Hepatocyte (in vitro differentiated cells): ENCODE results near the gene ZNF610. TPM values are rescaled to one million over a fixed set of nuclear protein-coding genes. Genes with fewer than 3 reads are reported as not detected.
A peak's percentile ranks its signal among the peaks of the same experiment; 100 is the strongest.
"Not testable (repeated sequence)": the region's sequence is repeated elsewhere in the genome, so short reads cannot be mapped to it uniquely, and the experiment has no call there.

Experiments
- DNase-seq: peaks from one replicate; pipeline ENCODE4 v3.0.0-alpha.2; 2016; ENCODE audit warnings: low spot score
- H2AFZ ChIP-seq: fragments of 200-600 bp; sonication (generic); 2 replicates; pipeline ENCODE4 v1.6.0; 2016; ENCODE audit warnings: antibody characterized with exemption, mild to moderate bottlenecking
- H3K27ac ChIP-seq: fragments of 200-600 bp; sonication (generic); 2 replicates; pipeline ENCODE4 v1.5.1; 2016; ENCODE audit warnings: mild to moderate bottlenecking
- H3K27me3 ChIP-seq: fragments of 200-600 bp; sonication (generic); 2 replicates; pipeline ENCODE4 v1.6.1; 2016
- H3K36me3 ChIP-seq: fragments of 200-600 bp; sonication (generic); replicated peaks from 2 replicates; pipeline ENCODE4 v1.5.1; 2016; ENCODE audit warnings: low read depth; ENCODE audit not compliant: insufficient read depth
- H3K4me1 ChIP-seq: fragments of 200-600 bp; sonication (generic); 2 replicates; pipeline ENCODE4 v1.5.1; 2016; ENCODE audit warnings: mild to moderate bottlenecking, moderate library complexity; ENCODE audit not compliant: insufficient read depth
- H3K4me2 ChIP-seq: fragments of 200-600 bp; sonication (generic); 2 replicates; pipeline ENCODE4 v1.6.0; 2016
- H3K4me3 ChIP-seq: fragments of 200-600 bp; sonication (generic); 2 replicates; pipeline ENCODE4 v1.5.1; 2016; ENCODE audit warnings: mild to moderate bottlenecking
- H3K79me2 ChIP-seq: fragments of 200-600 bp; sonication (generic); 2 replicates; pipeline ENCODE4 v1.6.0; 2017; ENCODE audit warnings: mild to moderate bottlenecking
- H3K9me2 ChIP-seq: fragments of 200-600 bp; sonication (generic); replicated peaks from 2 replicates; pipeline ENCODE4 v1.6.0; 2017; ENCODE audit warnings: mild to moderate bottlenecking; ENCODE audit not compliant: insufficient read depth
- H3K9me3 ChIP-seq: fragments of 200-600 bp; sonication (generic); 2 replicates; pipeline ENCODE4 v1.5.1; 2016; ENCODE audit warnings: low read depth, mild to moderate bottlenecking
- H4K20me1 ChIP-seq: fragments of 200-600 bp; sonication (generic); 2 replicates; pipeline ENCODE4 v1.6.0; 2016; ENCODE audit warnings: mild to moderate bottlenecking; ENCODE audit not compliant: insufficient read depth, poor library complexity, severe bottlenecking
- CTCF ChIP-seq: fragments of 200-600 bp; sonication (generic); IDR thresholded peaks from 2 replicates; pipeline ENCODE4 v1.5.1; 2016; ENCODE audit warnings: antibody characterized with exemption, mild to moderate bottlenecking; ENCODE audit not compliant: poor library complexity
- EZH2 ChIP-seq: fragments of 200-600 bp; sonication (generic); IDR thresholded peaks from 2 replicates; pipeline ENCODE4 v1.6.1; 2016; ENCODE audit warnings: antibody characterized with exemption, mild to moderate bottlenecking, borderline replicate concordance
- EZH2phosphoT487 ChIP-seq: fragments of 200-600 bp; sonication (generic); IDR thresholded peaks from one replicate; pipeline ENCODE4 v1.6.1; 2018; ENCODE audit warnings: antibody characterized with exemption, mild to moderate bottlenecking, low read depth, moderate library complexity; ENCODE audit not compliant: unreplicated experiment, severe bottlenecking
- WGBS: methylation state at CpG from one replicate; pipeline ENCODE4 v1.1.6; 2016; ENCODE audit warnings: low lambda C conversion rate; ENCODE audit errors: missing lambda C conversion rate; 5-methylcytosine and 5-hydroxymethylcytosine counted together
- polyA plus RNA-seq: library from polyadenylated mRNA; unstranded; fragments of >200 nt; fragmentation: Nextera tagmentation; extraction: Ambion mirVana; gene quantifications from 2 replicates; pipeline ENCODE4 v1.2.1, GENCODE V29; 2016
- total RNA-seq: library from RNA; depleted of rRNA; stranded (reverse); fragments of >200 nt; gene quantifications from 2 replicates; pipeline ENCODE4 v1.2.3, GENCODE V29; 2014

Gene ZNF610
- 4.1 and 5.7 TPM in 2 replicates for total RNA-seq
- polyA plus RNA-seq = 4.7 and 5.3 TPM in 2 replicates

- peaks cover 11% of the 10 kb centered on the region for H3K9me3 ChIP-seq
- no peak for TF ChIP-seq EZH2
- TF ChIP-seq EZH2phosphoT487 = no peak
- TF ChIP-seq CTCF = no peak
Measured at GRCh38 chr19:52336117-52336790, at the start of gene ZNF610. TSS of gene ZNF610 (plus strand) at chr19:52336243. CDS start at chr19:52349173, 12,930 bp downstream.

GRCh38 chr19:52286256-52286655, 49.8 kb upstream of the ZNF610 start:
- Histone ChIP-seq H3K4me1 (no peaks in the 10 kb centered on the region), H3K79me2 (peaks cover 18% of the 10 kb centered on the region), H2AFZ (no peak overlapping the region), H3K27me3 (no peaks in the 10 kb centered on the region), H3K36me3 (peaks cover 9% of the 10 kb centered on the region), H3K9me2 (no peaks in the 10 kb centered on the region), H4K20me1 (no peaks in the 10 kb centered on the region), H3K4me3 (no peak overlapping the region), H3K4me2 (no peak overlapping the region), H3K9me3 (no peaks in the 10 kb centered on the region), H3K27ac (no peak overlapping the region)
- 78% methylated on average over 6 of the region's 6 CpGs for WGBS
- TF ChIP-seq EZH2phosphoT487 = no peak
- no peak for TF ChIP-seq EZH2
- TF ChIP-seq CTCF = no peak
- DNase-seq = no peak

More at GRCh38 chr19:52336117-52336790, at the start of gene ZNF610:
- Histone ChIP-seq H3K36me3 (no peaks in the 10 kb centered on the region), H3K9me2 (no peaks in the 10 kb centered on the region), H3K79me2 (peaks cover 9% of the 10 kb centered on the region), H3K4me2 (peak within 1 kb of the TSS; percentile 86), H3K27ac (peak within 1 kb of the TSS; percentile 94), H3K4me3 (peak within 1 kb of the TSS; percentile 66), H3K4me1 (peaks cover 8% of the 10 kb centered on the region), H2AFZ (peak within 1 kb of the TSS; percentile 94), H4K20me1 (no peaks in the 10 kb centered on the region), H3K27me3 (no peaks in the 10 kb centered on the region)
- peak; percentile 96 for DNase-seq
- 2% methylated on average over 54 of the region's 55 CpGs for WGBS

GRCh38 chr19:52291781-52292180, 44.3 kb upstream of the ZNF610 start:
- Histone ChIP-seq H2AFZ (no peak overlapping the region), H3K9me3 (no peaks in the 10 kb centered on the region), H3K4me3 (no peak overlapping the region), H3K79me2 (no peaks in the 10 kb centered on the region), H4K20me1 (no peaks in the 10 kb centered on the region), H3K27me3 (no peaks in the 10 kb centered on the region), H3K4me1 (peaks cover 6% of the 10 kb centered on the region), H3K27ac (no peak overlapping the region), H3K9me2 (no peaks in the 10 kb centered on the region), H3K4me2 (no peak overlapping the region), H3K36me3 (peaks cover 9% of the 10 kb centered on the region)
- 93% methylated on average over 3 of the region's 3 CpGs for WGBS
- no peak for DNase-seq
- TF ChIP-seq EZH2 (no peak), EZH2phosphoT487 (no peak), CTCF (no peak)

GRCh38 chr19:52292946-52293345, 43.1 kb upstream of the ZNF610 start:
- not testable (repeated sequence) for H3K4me3 ChIP-seq, H3K4me1 ChIP-seq, H2AFZ ChIP-seq, H3K9me2 ChIP-seq, H3K79me2 ChIP-seq, H3K9me3 ChIP-seq, H3K27ac ChIP-seq, H3K36me3 ChIP-seq, DNase-seq, H3K27me3 ChIP-seq, H3K4me2 ChIP-seq, H4K20me1 ChIP-seq
- WGBS = 92% methylated on average over 6 of the region's 6 CpGs
